Esophagus squamous epithelium (tissue), 4 donors: Measurements from ENCODE around the gene SYT1.

Source experiments
- CTCF ChIP-seq, 6 experiments: fragments of 450-650 bp in 4 of 6; fragments of 200-600 bp in 2 of 6; sonication (generic) in 2 of 6; IDR thresholded peaks; one replicate each; pipeline ENCODE4 v1.5.1; 2016 to 2019; ENCODE audit warnings: antibody characterized with exemption in 6 of 6, mild to moderate bottlenecking in 4 of 6, moderate library complexity in 4 of 6
- POLR2A ChIP-seq, 4 donors: fragments of 450-650 bp; IDR thresholded peaks; one replicate each; pipeline ENCODE4 v1.6.1; 2017; ENCODE audit warnings: antibody characterized with exemption in 4 of 4, mild to moderate bottlenecking in 4 of 4, moderate library complexity in 3 of 4

- TF ChIP-seq CTCF (IDR thresholded peaks at IDR 0.05) = no peak
- TF ChIP-seq POLR2A (IDR thresholded peaks at IDR 0.05) = no peak
Measured at GRCh38 chr12:79266343-79267144, 402.0 kb downstream of the SYT1 start.
